Measurements from ENCODE around the gene MAMDC2. TPM values are rescaled to one million over a fixed set of nuclear protein-coding genes. Genes with fewer than 3 reads are reported as not detected.

Gene MAMDC2
- total RNA-seq, 1 donor from 2014 or later = 76.7 TPM

- no peak for DNase-seq (ENCODE audit: low spot score)
- H3K36me3 Mint-ChIP-seq (ENCODE audit: low read depth) = peaks cover 18% of the 10 kb centered on the region
- H3K27me3 Mint-ChIP-seq (ENCODE audit: low read depth) = no peaks in the 10 kb centered on the region
- peak; percentile 16 for TF ChIP-seq CTCF (IDR thresholded peaks at IDR 0.05)
- H3K9me3 Mint-ChIP-seq (ENCODE audit: low read depth) = peaks cover 4% of the 10 kb centered on the region
- H3K27ac Mint-ChIP-seq (ENCODE audit: unreplicated experiment) = no peak overlapping the region
- no peak overlapping the region for H3K4me3 Mint-ChIP-seq (ENCODE audit: unreplicated experiment)
- H3K4me1 Mint-ChIP-seq (ENCODE audit: low read depth) = peaks cover 31% of the 10 kb centered on the region
Observed at GRCh38 chr9:70108181-70108580, 64.5 kb downstream of the MAMDC2 start.

- Mint-ChIP-seq H3K4me3 (ENCODE audit: unreplicated experiment) (no peak overlapping the region), H3K27ac (ENCODE audit: unreplicated experiment) (peak overlapping the region; percentile 50)
Observed at GRCh38 chr9:70110194-70111041, 66.8 kb downstream of the MAMDC2 start.

GRCh38 chr9:70111042-70111602, 67.5 kb downstream of the MAMDC2 start:
- Mint-ChIP-seq H3K4me3 (ENCODE audit: unreplicated experiment) (no peak overlapping the region), H3K27me3 (ENCODE audit: low read depth) (no peaks in the 10 kb centered on the region), H3K27ac (ENCODE audit: unreplicated experiment) (peak overlapping the region; percentile 50), H3K9me3 (ENCODE audit: low read depth) (no peaks in the 10 kb centered on the region), H3K4me1 (ENCODE audit: low read depth) (peaks cover 41% of the 10 kb centered on the region), H3K36me3 (ENCODE audit: low read depth) (peaks cover 28% of the 10 kb centered on the region)
- no peak for DNase-seq (ENCODE audit: low spot score)
- peak; percentile 98 for TF ChIP-seq CTCF (IDR thresholded peaks at IDR 0.05)

More at GRCh38 chr9:70110194-70111041, 66.8 kb downstream of the MAMDC2 start:
- no peaks in the 10 kb centered on the region for H3K27me3 Mint-ChIP-seq (ENCODE audit: low read depth)
- no peak for TF ChIP-seq CTCF (IDR thresholded peaks at IDR 0.05)
- no peaks in the 10 kb centered on the region for H3K9me3 Mint-ChIP-seq (ENCODE audit: low read depth)
- no peak for DNase-seq (ENCODE audit: low spot score)
- peaks cover 35% of the 10 kb centered on the region for H3K4me1 Mint-ChIP-seq (ENCODE audit: low read depth)
- H3K36me3 Mint-ChIP-seq (ENCODE audit: low read depth) = peaks cover 29% of the 10 kb centered on the region

- peaks cover 45% of the 10 kb centered on the region for H3K4me1 Mint-ChIP-seq (ENCODE audit: low read depth)
- peaks cover 30% of the 10 kb centered on the region for H3K36me3 Mint-ChIP-seq (ENCODE audit: low read depth)
- H3K27me3 Mint-ChIP-seq (ENCODE audit: low read depth) = no peaks in the 10 kb centered on the region
- no peak overlapping the region for H3K4me3 Mint-ChIP-seq (ENCODE audit: unreplicated experiment)
- no peak for TF ChIP-seq CTCF (IDR thresholded peaks at IDR 0.05)
- no peak overlapping the region for H3K27ac Mint-ChIP-seq (ENCODE audit: unreplicated experiment)
- no peak for DNase-seq (ENCODE audit: low spot score)
- H3K9me3 Mint-ChIP-seq (ENCODE audit: low read depth) = no peaks in the 10 kb centered on the region
Observed at GRCh38 chr9:70111641-70112236, 68.1 kb downstream of the MAMDC2 start.

- H3K4me3 Mint-ChIP-seq (ENCODE audit: unreplicated experiment) = no peak overlapping the region
- peak overlapping the region; percentile 38 for H3K27ac Mint-ChIP-seq (ENCODE audit: unreplicated experiment)
- peaks cover 35% of the 10 kb centered on the region for H3K36me3 Mint-ChIP-seq (ENCODE audit: low read depth)
- TF ChIP-seq CTCF (IDR thresholded peaks at IDR 0.05) = no peak
- no peak for DNase-seq (ENCODE audit: low spot score)
- H3K27me3 Mint-ChIP-seq (ENCODE audit: low read depth) = no peaks in the 10 kb centered on the region
- peaks cover 4% of the 10 kb centered on the region for H3K9me3 Mint-ChIP-seq (ENCODE audit: low read depth)
- H3K4me1 Mint-ChIP-seq (ENCODE audit: low read depth) = peaks cover 57% of the 10 kb centered on the region
Observed at GRCh38 chr9:70112981-70113380, 69.3 kb downstream of the MAMDC2 start.
